Esophagus muscularis mucosa (tissue), 4 donors: ENCODE data around the gene AKAP8.

Experiments
- CTCF ChIP-seq, 3 experiments: fragments of 200-600 bp in 2 of 3; fragments of 450-650 bp in 1 of 3; sonication (generic) in 2 of 3; IDR thresholded peaks; one replicate each; pipeline ENCODE4 v1.5.1; 2017 to 2019; ENCODE audit warnings: antibody characterized with exemption in 3 of 3, mild to moderate bottlenecking in 2 of 3, moderate library complexity in 1 of 3
- EP300 ChIP-seq: sonication (generic); formaldehyde crosslinking; IDR thresholded peaks from one replicate; pipeline ENCODE4 v1.6.1; 2017; ENCODE audit warnings: antibody characterized with exemption
- POLR2AphosphoS5 ChIP-seq, 2 donors: sonication (generic); formaldehyde crosslinking; IDR thresholded peaks; one replicate each; pipeline ENCODE4 v1.6.1; 2017; ENCODE audit warnings: antibody characterized with exemption in 2 of 2

GRCh38 chr19:15313649-15314279, 65.8 kb downstream of the AKAP8 start:
- no peak for TF ChIP-seq POLR2AphosphoS5 (IDR thresholded peaks at IDR 0.05)
- TF ChIP-seq CTCF (IDR thresholded peaks at IDR 0.05): no peak
- no peak for TF ChIP-seq EP300
